Spleen (tissue), 11 donors: ENCODE results near the gene BRD4. TPM values are rescaled to one million over a fixed set of nuclear protein-coding genes. Genes with fewer than 3 reads are reported as not detected.

ENCODE experiments used
- DNase-seq: peaks from one replicate; pipeline ENCODE4 v3.0.0-alpha.2; 2020
- H3K27ac ChIP-seq, 8 donors: fragments of 200-600 bp; sonication (generic) in 7 of 8; 1 replicate in 4 of 8; 2 replicates in 4 of 8; pipeline versions ENCODE4 v1.5.0 to v1.8.0; 2016 to 2021; ENCODE audit warnings: inconsistent platforms in 4 of 8, mild to moderate bottlenecking in 4 of 8, moderate library complexity in 1 of 8
- H3K27me3 ChIP-seq, 7 donors: fragments of 200-600 bp; sonication (generic) in 6 of 7; replicated peaks in 1 of 7; 1 replicate in 4 of 7; 2 replicates in 3 of 7; pipeline versions ENCODE4 v1.5.0 to v1.8.0; 2016 to 2021; ENCODE audit warnings: inconsistent platforms in 3 of 7, mild to moderate bottlenecking in 1 of 7
- H3K36me3 ChIP-seq, 6 donors: fragments of 200-600 bp; sonication (generic) in 5 of 6; 1 replicate in 4 of 6; 2 replicates in 2 of 6; pipeline versions ENCODE4 v1.5.0 to v1.8.0; 2016 to 2021; ENCODE audit warnings: inconsistent platforms in 2 of 6
- H3K4me1 ChIP-seq, 6 donors: fragments of 200-600 bp; sonication (generic) in 5 of 6; 1 replicate in 3 of 6; 2 replicates in 3 of 6; pipeline versions ENCODE4 v1.5.0 to v1.8.0; 2016 to 2021; ENCODE audit warnings: inconsistent platforms in 3 of 6
- H3K4me3 ChIP-seq, 8 donors: fragments of 200-600 bp; sonication (generic) in 7 of 8; 1 replicate in 4 of 8; 2 replicates in 4 of 8; pipeline versions ENCODE4 v1.5.0 to v1.8.0; 2016 to 2021; ENCODE audit warnings: inconsistent platforms in 4 of 8, mild to moderate bottlenecking in 4 of 8, moderate library complexity in 2 of 8
- H3K9me3 ChIP-seq, 8 donors: fragments of 200-600 bp; sonication (generic) in 7 of 8; 1 replicate in 4 of 8; 2 replicates in 4 of 8; pipeline versions ENCODE4 v1.5.0 to v1.8.0; 2016 to 2021; ENCODE audit warnings: inconsistent platforms in 4 of 8
- CTCF ChIP-seq, 11 experiments: fragments of 200-600 bp in 7 of 11; fragments of 450-650 bp in 4 of 11; sonication (generic) in 4 of 11; IDR thresholded peaks in 8 of 11; conservative IDR thresholded peaks in 3 of 11; 1 replicate in 7 of 11; 2 replicates in 4 of 11; pipeline versions ENCODE4 v1.4.0 to v1.8.0; 2016 to 2021; ENCODE audit warnings: antibody characterized with exemption in 11 of 11, inconsistent platforms in 4 of 11, mild to moderate bottlenecking in 1 of 11
- POLR2A ChIP-seq, 3 donors: fragments of 450-650 bp; IDR thresholded peaks; one replicate each; pipeline ENCODE4 v1.5.1; 2017; ENCODE audit warnings: antibody characterized with exemption in 3 of 3, mild to moderate bottlenecking in 1 of 3
- POLR2AphosphoS5 ChIP-seq, 3 donors: sonication (generic); formaldehyde crosslinking; IDR thresholded peaks; one replicate each; pipeline ENCODE4 v1.5.1; 2017; ENCODE audit warnings: antibody characterized with exemption in 3 of 3
- WGBS, 5 donors: extraction: QIAGEN DNeasy Blood & Tissue Kit in 3 of 5; methylation state at CpG; one replicate each; pipeline versions ENCODE4 v1.1.5 to v1.1.7; 2013 to 2018; 5-methylcytosine and 5-hydroxymethylcytosine counted together
- intact Hi-C: fragments of 100-400 bp; cut with DNase I; formaldehyde crosslinking; loops from one replicate; pipeline ENCODE4 v1.15.0; 2023; ENCODE audit warnings: low total_unique reads
- polyA plus RNA-seq, 3 donors: library from polyadenylated mRNA; stranded (reverse); fragments of 200-250 nt; gene quantifications; one replicate each; pipeline ENCODE4 v1.2.1, GENCODE V29; 2013
- total RNA-seq, 7 donors: library from RNA; depleted of rRNA in 3 of 7; stranded (reverse); fragments of >200 nt in 3 of 7; fragmentation: NEBNext Ultra II Directional in 4 of 7; extraction: Animal tissue kit (Norgen Biotek cat#: 25700) in 4 of 7; gene quantifications; one replicate each; pipeline versions ENCODE4 v1.1.0 to v1.2.1, GENCODE V29; 2016 to 2021
- donor health status: healthy with polysubstance abuse.
- donor health status: DM: no; HTN: no; CAD: no; lungs with moderate emphysema.
- donor health status: DM: no; HTN: no; CAD: no.
- donor health status: Bipolar disorder and iron deficiency.
- donor health status: healthy.
- donor health status: DM: no; HTN: no; CAD: no.
- donor health status: DM: yes; HTN: yes; CAD: no.

BRD4 gene
- total and polyA plus RNA-seq, 10 donors, result 10.3 to 146 (median 68.0) TPM

GRCh38 chr19:15248106-15248505 is 84.2 kb downstream of the BRD4 start:
- WGBS, 5 donors, result 81 to 87% (median 85%) methylated on average over 5 of the region's 5 CpGs
- H3K27me3 ChIP-seq, result no peaks in the 10 kb centered on the region
- TF ChIP-seq POLR2AphosphoS5 (IDR thresholded peaks at IDR 0.05), result no peak
- TF ChIP-seq POLR2A (IDR thresholded peaks at IDR 0.05), result no peak
- TF ChIP-seq CTCF (IDR thresholded peaks at IDR 0.05 in 8 of 11, conservative IDR thresholded peaks at IDR 0.05 in 3 of 11), result no peak
- no peak overlapping the region for H3K4me3 ChIP-seq
- H3K27ac ChIP-seq, result peak overlapping the region in 7 of 8 donors; percentile 69 to 82 (median 78)
- H3K4me1 ChIP-seq, result peaks cover 3 to 85% (median 52%) of the 10 kb centered on the region in 6 donors
- no peaks in the 10 kb centered on the region for H3K9me3 ChIP-seq
- intact Hi-C loops, result no loop called here
- peaks cover 0 to 100% (median 87%) of the 10 kb centered on the region in 6 donors for H3K36me3 ChIP-seq
- DNase-seq, result no peak

GRCh38 chr19:15247107-15248014 is 85.0 kb downstream of the BRD4 start:
- no peak overlapping the region for H3K4me3 ChIP-seq
- peaks cover 0 to 100% (median 82%) of the 10 kb centered on the region in 6 donors for H3K36me3 ChIP-seq
- no peaks in the 10 kb centered on the region for H3K9me3 ChIP-seq
- DNase-seq, result no peak
- H3K4me1 ChIP-seq, result peaks cover 3 to 78% (median 45%) of the 10 kb centered on the region in 6 donors
- intact Hi-C loops, result no loop called here
- WGBS, 5 donors, result 73 to 86% (median 79%) methylated on average over 18 to 20 of the region's 20 CpGs
- TF ChIP-seq POLR2AphosphoS5 (IDR thresholded peaks at IDR 0.05) (peak; percentile 11 to 65 (median 50)), CTCF (IDR thresholded peaks at IDR 0.05 in 8 of 11, conservative IDR thresholded peaks at IDR 0.05 in 3 of 11) (no peak)
- peak overlapping the region in 7 of 8 donors; percentile 63 to 82 (median 78) for H3K27ac ChIP-seq
- H3K27me3 ChIP-seq, result no peaks in the 10 kb centered on the region

GRCh38 chr19:15246198-15246481 is 86.2 kb downstream of the BRD4 start:
- intact Hi-C loops, result no loop called here
- DNase-seq, result no peak
- no peaks in the 10 kb centered on the region for H3K9me3 ChIP-seq
- TF ChIP-seq POLR2AphosphoS5 (IDR thresholded peaks at IDR 0.05), result peak in 2 of 3 donors; percentile 6 to 34
- no peak for TF ChIP-seq CTCF (IDR thresholded peaks at IDR 0.05 in 8 of 11, conservative IDR thresholded peaks at IDR 0.05 in 3 of 11)
- TF ChIP-seq POLR2A (IDR thresholded peaks at IDR 0.05), result no peak
- H3K27ac ChIP-seq, result peak overlapping the region in 6 of 8 donors; percentile 38 to 82 (median 78)
- 90 to 94% (median 93%) methylated on average over 5 of the region's 5 CpGs for WGBS, 5 donors
- H3K27me3 ChIP-seq, result no peaks in the 10 kb centered on the region
- H3K36me3 ChIP-seq, result peaks cover 0 to 100% (median 85%) of the 10 kb centered on the region in 6 donors
- no peak overlapping the region for H3K4me3 ChIP-seq
- peaks cover 3 to 69% (median 35%) of the 10 kb centered on the region in 6 donors for H3K4me1 ChIP-seq
